HG02973 (cell line): Measurements from ENCODE around the gene PCYT2.

ENCODE experiments used
- ATAC-seq: cut with Tn5 transposase; IDR thresholded peaks from one replicate; pipeline ENCODE4 v1.9.1; 2021; ENCODE audit warnings: moderate library complexity; ENCODE audit not compliant: unreplicated experiment

Gene PCYT2

GRCh38 chr17:81902023-81902652 is 9.1 kb downstream of the PCYT2 start, which contains the start of gene NPB:
NPB (plus strand) TSS chr17:81902238; CDS start chr17:81902278, 40 bp downstream.
- ATAC-seq = no peak

- ATAC-seq = no peak
These were observed 9.8 kb downstream of the PCYT2 start for GRCh38 chr17:81901167-81902022.

- ATAC-seq = no peak
These were observed 10.9 kb downstream of the PCYT2 start for GRCh38 chr17:81900181-81900820.

GRCh38 chr17:81899514-81900166 is 11.6 kb downstream of the PCYT2 start:
- ATAC-seq = no peak

DNA sequence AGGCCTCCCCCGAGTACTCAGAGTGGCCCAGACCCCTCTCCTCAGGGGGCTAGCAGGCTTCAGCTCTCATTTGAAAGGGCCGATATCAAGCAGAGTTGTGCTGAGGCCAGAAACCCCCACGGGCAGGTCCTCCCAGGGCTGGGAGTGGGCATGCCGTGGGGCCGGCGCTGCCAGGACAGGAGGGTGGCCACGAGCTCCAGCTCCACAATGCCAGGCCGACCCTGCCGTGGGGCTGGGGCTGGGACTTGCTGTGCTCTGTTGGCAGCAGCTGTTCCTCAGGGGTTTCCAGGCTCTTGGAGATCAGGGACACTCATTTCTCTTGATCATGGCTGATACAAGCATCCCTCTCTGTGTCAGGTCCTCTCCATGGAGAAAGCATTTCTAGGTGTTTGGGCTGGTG is 12.3 kb downstream of the PCYT2 start:
- no peak for ATAC-seq

DNA sequence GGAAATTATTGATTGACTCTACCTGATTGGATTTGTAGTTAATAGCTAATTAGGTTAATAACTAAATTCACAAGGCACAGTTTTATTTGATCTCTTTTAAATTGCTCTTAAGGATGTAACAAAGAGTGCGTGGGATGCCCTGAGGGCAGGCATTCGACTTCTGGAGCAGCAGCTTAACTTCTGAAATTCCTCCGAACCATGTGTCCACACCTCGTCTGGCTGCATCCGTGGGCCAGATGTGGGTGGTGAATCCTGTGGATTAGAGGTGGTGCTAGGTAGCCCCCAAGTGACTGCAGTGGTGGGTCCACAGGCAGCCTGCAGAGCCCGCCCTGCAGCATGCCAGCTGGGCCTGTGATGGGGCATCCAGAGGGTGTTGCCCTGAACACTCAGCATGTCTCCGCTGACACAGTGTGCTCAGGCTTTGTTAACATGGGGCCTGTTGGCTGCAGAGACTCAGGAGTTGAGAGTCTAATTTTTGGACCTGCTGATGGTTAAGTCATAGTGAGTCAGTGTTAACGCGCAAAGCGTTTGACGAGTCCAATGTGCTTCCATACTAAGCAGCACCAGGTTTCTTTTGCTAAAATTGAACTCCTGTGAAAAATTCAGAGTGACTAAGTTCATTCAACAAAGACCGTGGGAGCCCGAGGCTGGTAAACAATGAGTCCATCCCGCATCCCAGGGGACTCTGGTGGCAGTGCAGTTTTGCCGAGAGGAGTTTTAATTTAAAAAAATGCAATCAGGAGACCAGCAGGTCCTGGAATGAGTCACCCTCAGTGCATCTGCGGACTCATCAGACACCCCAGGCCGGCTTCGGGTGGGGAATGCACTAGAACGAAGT is 13.0 kb downstream of the PCYT2 start:
- ATAC-seq = no peak

DNA sequence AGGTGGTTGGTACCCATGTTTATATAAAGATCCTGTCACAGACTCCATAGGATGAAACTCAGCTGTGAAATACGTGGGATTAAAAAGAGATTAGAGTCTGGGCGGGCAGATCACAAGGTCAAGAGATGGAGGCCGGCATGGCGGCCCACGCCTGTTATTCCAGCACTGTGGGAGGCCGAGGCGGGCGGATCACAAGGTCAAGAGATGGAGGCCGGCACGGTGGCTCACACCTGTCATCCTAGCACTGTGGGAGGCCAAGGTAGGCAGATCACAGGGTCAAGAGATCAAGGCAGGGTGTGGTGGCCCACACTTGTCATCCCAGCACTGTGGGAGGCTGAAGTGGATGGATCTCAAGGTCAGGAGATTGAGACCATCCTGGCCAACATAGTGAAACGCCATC is 15.8 kb downstream of the PCYT2 start:
- no peak for ATAC-seq

- peak; percentile 27 for ATAC-seq
These were observed 20.0 kb downstream of the PCYT2 start for GRCh38 chr17:81891303-81891552.

- no peak for ATAC-seq
These were observed 20.5 kb downstream of the PCYT2 start for GRCh38 chr17:81890447-81891302.

DNA sequence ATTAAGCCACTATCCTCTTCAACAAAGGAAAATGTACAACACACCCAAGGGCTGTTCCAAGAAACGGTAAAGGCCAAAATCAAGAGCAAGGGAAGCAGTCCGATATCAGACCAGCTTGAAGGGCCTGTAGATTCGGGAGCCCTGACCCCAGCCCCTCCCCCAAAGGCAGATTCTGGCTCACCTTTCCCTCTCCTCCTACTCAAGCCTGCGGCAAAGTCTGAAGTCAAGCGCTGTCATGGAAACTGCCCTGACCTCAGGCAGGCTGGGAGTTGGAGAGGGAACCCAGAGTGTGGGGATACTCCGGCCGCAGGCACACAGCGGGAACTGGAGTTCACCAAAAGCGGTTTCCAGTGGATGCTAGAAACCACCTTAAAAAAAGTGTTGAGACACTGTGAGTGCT is 21.6 kb downstream of the PCYT2 start:
- no peak for ATAC-seq

- no peak for ATAC-seq
These were observed 22.1 kb downstream of the PCYT2 start for GRCh38 chr17:81888988-81889595.

- no peak for ATAC-seq
These were observed 22.9 kb downstream of the PCYT2 start for GRCh38 chr17:81888105-81888987.

DNA sequence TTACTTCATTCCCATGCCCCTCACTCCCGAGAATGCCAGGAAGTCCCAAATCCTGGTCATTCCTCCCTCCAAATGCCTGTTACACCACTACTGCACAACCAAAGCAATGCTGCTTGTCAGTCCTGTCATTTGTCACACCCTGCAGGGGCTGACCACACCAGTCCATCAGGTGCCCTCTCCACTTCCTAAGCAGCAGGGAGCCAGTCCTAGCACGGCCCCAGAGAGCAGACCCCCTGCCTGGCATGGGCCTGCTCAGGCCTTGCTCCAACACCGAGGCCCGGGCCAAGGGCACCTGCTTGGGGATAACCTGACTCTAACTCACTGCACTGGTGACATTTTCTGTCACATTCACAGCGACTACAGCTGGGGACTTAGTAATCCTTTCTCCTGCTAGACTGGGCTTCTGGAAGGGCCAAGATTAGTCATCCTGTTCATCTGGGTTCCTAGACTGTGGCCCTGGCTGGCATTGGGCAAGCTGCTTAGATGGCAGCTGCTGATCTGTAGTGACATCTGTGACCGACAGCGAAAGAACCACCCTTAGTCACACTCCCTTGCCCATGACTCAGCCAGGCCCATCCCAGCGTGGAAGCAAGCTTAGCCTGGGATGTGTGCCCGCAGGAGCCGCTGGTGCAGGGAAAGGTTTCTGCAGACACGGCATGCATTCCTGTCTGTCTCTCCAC is 25.2 kb downstream of the PCYT2 start:
- ATAC-seq = no peak

- no peak for ATAC-seq
These were observed 25.7 kb downstream of the PCYT2 start for GRCh38 chr17:81885454-81885853.

GRCh38 chr17:81884968-81885367 is 26.2 kb downstream of the PCYT2 start:
- ATAC-seq = no peak

DNA sequence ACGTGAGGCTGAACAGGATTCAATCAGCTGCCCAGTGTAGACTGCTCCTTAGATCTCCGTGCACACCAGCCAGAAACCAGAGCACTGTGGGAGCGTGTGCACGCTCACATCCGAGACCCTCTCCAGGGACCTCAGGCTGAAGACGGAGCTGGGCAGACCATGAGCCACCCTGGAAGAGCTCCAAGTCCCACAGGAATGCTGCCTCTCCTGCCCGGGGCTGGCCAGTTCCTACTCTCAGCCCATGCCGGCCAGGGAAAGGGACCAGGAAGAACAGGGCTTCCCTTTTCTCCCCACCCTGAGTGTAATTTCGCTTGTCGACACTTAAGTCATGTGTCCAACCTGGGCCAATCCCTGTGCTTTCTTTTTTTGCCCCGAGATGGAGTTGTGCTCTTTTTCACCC is 26.7 kb downstream of the PCYT2 start:
- no peak for ATAC-seq

DNA sequence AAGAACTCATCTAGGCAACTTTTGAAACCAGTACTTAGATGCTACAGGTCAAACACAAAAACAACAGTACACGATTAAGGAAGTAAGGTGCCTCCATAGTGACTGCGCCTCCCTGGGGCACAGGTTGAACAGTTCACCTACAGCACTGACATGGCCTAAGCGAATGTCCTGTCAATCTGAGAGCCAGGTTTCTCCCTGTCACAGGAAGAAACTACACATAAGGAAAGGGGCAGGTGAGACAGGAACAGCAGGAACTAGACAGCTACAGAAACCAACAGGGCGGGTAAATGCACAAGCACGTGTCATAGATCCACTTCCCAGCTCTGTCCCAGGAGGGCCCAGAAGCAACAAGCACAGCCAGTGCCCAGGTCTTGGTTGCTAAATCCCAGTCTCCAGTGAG is 32.1 kb downstream of the PCYT2 start:
- ATAC-seq = no peak

DNA sequence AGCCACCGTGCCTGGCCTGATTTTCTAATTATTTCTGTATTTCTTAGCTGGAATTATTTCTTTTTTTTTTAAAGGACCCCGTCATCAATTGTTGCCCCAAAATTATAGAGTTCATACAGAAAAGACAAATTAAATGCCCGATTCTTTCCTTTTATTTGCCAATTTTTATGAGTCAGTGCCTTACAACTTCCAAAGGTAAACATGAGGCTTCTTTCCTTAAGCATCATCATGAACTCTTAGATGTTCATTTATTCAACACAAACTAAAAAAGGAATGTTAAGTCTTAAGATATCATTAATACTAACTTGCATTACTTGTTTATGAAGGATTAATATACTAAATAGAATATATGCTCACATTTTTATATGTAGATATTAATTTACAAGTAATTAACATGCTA is 32.9 kb downstream of the PCYT2 start:
- no peak for ATAC-seq
